Lung (tissue), 12 donors: ENCODE data around the gene SVOP. TPM values are rescaled to one million over a fixed set of nuclear protein-coding genes. Genes with fewer than 3 reads are reported as not detected.
"Not testable (repeated sequence)": the region's sequence is repeated elsewhere in the genome, so short reads cannot be mapped to it uniquely, and the experiment has no call there.

Experiments used
- ATAC-seq: fragments of 200-7000 bp; cut with Tn5 transposase; one replicate; pipeline ENCODE4 v1.9.1; 2020; ENCODE audit warnings: moderate number of reproducible peaks; ENCODE audit not compliant: insufficient read depth, low FRiP score
- DNase-seq, 3 donors: peaks; one replicate each; pipeline ENCODE4 v3.0.0-alpha.2; 2013 to 2017
- H3K27ac ChIP-seq, 2 donors: one replicate each; pipeline ENCODE4 v1.5.1; 2013; ENCODE audit warnings: mild to moderate bottlenecking in 2 of 2, moderate library complexity in 2 of 2, control low read depth in 1 of 2, inconsistent platforms in 1 of 2, low read depth in 1 of 2, low read length in 1 of 2
- H3K27me3 ChIP-seq, 3 donors: one replicate each; pipeline ENCODE4 v1.5.1; 2013; ENCODE audit warnings: low read length in 2 of 3; ENCODE audit not compliant: control insufficient read depth in 3 of 3, insufficient read depth in 3 of 3
- H3K36me3 ChIP-seq, 4 donors: one replicate each; pipeline ENCODE4 v1.5.1; 2013; ENCODE audit warnings: low read length in 4 of 4, mild to moderate bottlenecking in 1 of 4, moderate library complexity in 1 of 4; ENCODE audit not compliant: control insufficient read depth in 4 of 4, insufficient read depth in 4 of 4
- H3K4me1 ChIP-seq, 5 donors: one replicate each; pipeline ENCODE4 v1.5.1; 2013; ENCODE audit warnings: low read length in 5 of 5, mild to moderate bottlenecking in 2 of 5, moderate library complexity in 1 of 5; ENCODE audit not compliant: control insufficient read depth in 5 of 5, insufficient read depth in 5 of 5
- H3K4me3 ChIP-seq: one replicate; pipeline ENCODE4 v1.5.1; 2013; ENCODE audit warnings: mild to moderate bottlenecking, control low read depth, moderate library complexity
- H3K9ac ChIP-seq, 2 donors: one replicate each; pipeline ENCODE4 v1.5.1; 2013; ENCODE audit warnings: low read length in 2 of 2, control low read depth in 1 of 2; ENCODE audit not compliant: insufficient read depth in 1 of 2
- H3K9me3 ChIP-seq, 4 donors: one replicate each; pipeline ENCODE4 v1.5.1; 2013; ENCODE audit warnings: low read length in 3 of 4, mild to moderate bottlenecking in 1 of 4, moderate library complexity in 1 of 4; ENCODE audit not compliant: control insufficient read depth in 4 of 4, insufficient read depth in 3 of 4
- CTCF ChIP-seq: IDR thresholded peaks from 2 replicates; pipeline ENCODE4 v1.5.1; 2012; ENCODE audit warnings: mild to moderate bottlenecking; ENCODE audit errors: control extremely low read depth, extremely low read depth
- WGBS, 2 donors: extraction: QIAGEN DNeasy Blood & Tissue Kit; methylation state at CpG; one replicate each; pipeline ENCODE4 v1.1.7; 2013; 5-methylcytosine and 5-hydroxymethylcytosine counted together
- polyA plus RNA-seq, 2 donors: library from polyadenylated mRNA; stranded (reverse); fragments of 200-250 nt; gene quantifications; one replicate each; pipeline ENCODE4 v1.2.1, GENCODE V29; 2013
- total RNA-seq, 2 donors: library from RNA; depleted of rRNA in 1 of 2; stranded (reverse); fragments of >200 nt in 1 of 2; gene quantifications; one replicate each; pipeline ENCODE4 v1.2.1, GENCODE V29; 2014 to 2021
- donor health status: control.
- donor health status: control.
- donor health status: Bipolar disorder and iron deficiency.
- donor health status: healthy.
- donor health status: DM: yes; HTN: yes; CAD: no.

Gene SVOP
- total and polyA plus RNA-seq, 4 donors = 0.11 TPM; not detected in 3

GRCh38 chr12:109053382-109054123 is 32.7 kb upstream of the SVOP start:
- peaks cover 0 to 11% (median 7%) of the 10 kb centered on the region in 5 donors for H3K4me1 ChIP-seq
- H3K27me3 ChIP-seq = no peaks in the 10 kb centered on the region
- H3K36me3 ChIP-seq = peaks cover 0 to 10% (median 3%) of the 10 kb centered on the region in 4 donors
- peak overlapping the region; percentile 71 to 88 for H3K9ac ChIP-seq
- no peak for ATAC-seq
- 15% methylated on average over 9 of the region's 9 CpGs for WGBS, 2 donors
- DNase-seq = peak in 1 of 3 donors; percentile 2
- peak overlapping the region; percentile 86 for H3K4me3 ChIP-seq
- peak overlapping the region; percentile 91 to 92 for H3K27ac ChIP-seq
- TF ChIP-seq CTCF = no peak
- H3K9me3 ChIP-seq = no peaks in the 10 kb centered on the region

- peak; percentile 93 for ATAC-seq
- no peak for TF ChIP-seq CTCF
- Histone ChIP-seq H3K36me3 (peaks cover 0 to 8% (median 1%) of the 10 kb centered on the region in 4 donors), H3K27ac (peak within 1 kb of the TSS; percentile 91 to 92), H3K4me3 (peak within 1 kb of the TSS; percentile 86), H3K9me3 (no peaks in the 10 kb centered on the region), H3K27me3 (no peaks in the 10 kb centered on the region), H3K9ac (peak within 1 kb of the TSS; percentile 71 to 88), H3K4me1 (peaks cover 0 to 11% (median 7%) of the 10 kb centered on the region in 5 donors)
- WGBS, 2 donors = 0 to 1% methylated on average over 58 to 61 of the region's 61 CpGs
- DNase-seq = peak; percentile 90 to 93 (median 90)
These were observed 31.8 kb upstream of the SVOP start, which contains the start of gene USP30 for GRCh38 chr12:109052414-109053323. Gene USP30, plus strand, starts transcription at chr12:109052576. Its CDS starts 103 bp downstream, at chr12:109052679.

GRCh38 chr12:109052097-109052413 is 31.2 kb upstream of the SVOP start:
- H3K9ac ChIP-seq = peak overlapping the region in 1 of 2 donors; percentile 34
- DNase-seq = no peak
- H3K4me1 ChIP-seq = peaks cover 0 to 11% (median 7%) of the 10 kb centered on the region in 5 donors
- peak overlapping the region; percentile 86 for H3K4me3 ChIP-seq
- H3K9me3 ChIP-seq = no peaks in the 10 kb centered on the region
- peak overlapping the region; percentile 91 to 92 for H3K27ac ChIP-seq
- TF ChIP-seq CTCF = no peak
- no peaks in the 10 kb centered on the region for H3K27me3 ChIP-seq
- WGBS, 2 donors = 5 to 9% methylated on average over 6 of the region's 6 CpGs
- ATAC-seq = no peak
- peaks cover 0 to 3% (median 0%) of the 10 kb centered on the region in 4 donors for H3K36me3 ChIP-seq

DNA sequence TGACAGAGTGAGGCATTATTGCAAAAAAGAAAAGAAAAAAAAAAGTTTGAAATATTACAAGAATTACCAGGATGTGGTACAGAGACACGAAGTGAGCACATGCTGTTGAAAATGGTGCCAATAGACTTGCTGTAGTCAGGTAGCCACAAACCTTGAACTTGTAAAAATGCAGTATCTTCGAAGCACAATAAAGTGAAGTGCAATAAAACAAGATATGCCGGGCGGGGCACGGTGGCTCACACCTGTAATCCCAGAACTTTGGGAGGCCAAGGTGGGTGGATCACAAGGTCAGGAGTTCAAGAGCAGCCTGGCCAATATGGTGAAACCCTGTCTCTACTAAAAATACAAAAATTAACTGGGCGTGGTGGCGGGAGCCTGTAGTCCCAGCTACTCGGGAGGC is 28.9 kb upstream of the SVOP start:
- not testable (repeated sequence) for H3K9me3 ChIP-seq, H3K27me3 ChIP-seq, H3K36me3 ChIP-seq, ATAC-seq, DNase-seq, H3K27ac ChIP-seq, H3K9ac ChIP-seq, H3K4me3 ChIP-seq
- 79 to 86% methylated on average over 8 of the region's 8 CpGs for WGBS, 2 donors
- H3K4me1 ChIP-seq = peaks cover 0 to 11% (median 5%) of the 10 kb centered on the region in 5 donors

GRCh38 chr12:109048706-109049105 is 27.8 kb upstream of the SVOP start:
- not testable (repeated sequence) for H3K4me3 ChIP-seq, DNase-seq, H3K36me3 ChIP-seq, H3K4me1 ChIP-seq, H3K27me3 ChIP-seq, H3K9ac ChIP-seq, ATAC-seq, H3K9me3 ChIP-seq, H3K27ac ChIP-seq
- 60 to 65% methylated on average over 3 of the region's 3 CpGs for WGBS, 2 donors
